ENCODE measurements around the gene MICAL2.
A peak's percentile ranks its signal among the peaks of the same experiment; 100 is the strongest.

Gene MICAL2

GRCh38 chr11:12113294-12113693 lies 2.9 kb downstream of the MICAL2 start:
- no peak for TF ChIP-seq CTCF (IDR thresholded peaks at IDR 0.05; ENCODE audit: low read depth, low read length, missing control alignments)
- DNase-seq (ENCODE audit: low read depth), result no peak
- no peak overlapping the region for H3K4me3 ChIP-seq (ENCODE audit: low read depth, low read length)

DNA sequence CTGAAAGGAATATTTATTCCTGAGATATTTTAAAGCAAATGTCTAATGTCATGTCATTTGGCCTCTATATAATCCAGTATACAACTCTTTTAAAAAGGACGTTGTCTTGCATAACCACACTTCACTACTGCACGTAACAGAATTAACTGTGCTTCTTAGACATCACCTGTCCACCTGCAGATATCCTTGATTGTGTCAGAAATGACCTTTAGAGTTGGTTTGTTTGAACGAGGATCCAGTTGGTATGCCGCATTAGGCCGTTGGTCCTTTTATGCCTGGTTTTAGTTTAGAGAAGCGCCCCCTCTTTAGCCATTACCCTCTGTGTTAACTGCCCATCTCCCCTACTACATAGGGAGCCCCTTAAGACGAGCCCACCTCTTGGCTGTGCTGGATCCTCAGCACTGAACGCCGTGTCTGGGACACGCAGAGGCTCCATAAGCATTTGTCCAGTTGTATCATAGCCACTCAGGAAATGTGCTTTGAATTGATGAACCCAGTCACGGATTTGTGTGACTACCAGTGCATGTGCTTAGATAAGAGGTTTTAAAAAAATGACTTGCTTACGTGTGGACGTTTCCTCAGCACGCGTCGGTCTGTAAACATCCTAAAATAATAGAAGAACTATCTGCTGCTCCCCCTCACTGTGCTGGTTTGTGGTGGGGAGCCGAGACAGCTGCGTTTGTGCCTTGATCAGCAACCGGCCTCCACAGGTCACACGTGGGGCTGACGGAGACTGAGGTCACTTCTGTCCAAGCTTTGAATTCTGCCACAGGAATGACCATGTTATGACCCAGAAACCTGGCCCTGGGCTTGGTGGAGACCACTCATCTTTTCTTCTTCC lies 4.0 kb downstream of the MICAL2 start:
- TF ChIP-seq CTCF (IDR thresholded peaks at IDR 0.05; ENCODE audit: low read depth, low read length, missing control alignments), result no peak
- H3K4me3 ChIP-seq (ENCODE audit: low read depth, low read length), result no peak overlapping the region
- DNase-seq (ENCODE audit: low read depth), result no peak

- no peak overlapping the region for H3K4me3 ChIP-seq (ENCODE audit: low read depth, low read length)
- DNase-seq (ENCODE audit: low read depth), result no peak
- TF ChIP-seq CTCF (IDR thresholded peaks at IDR 0.05; ENCODE audit: low read depth, low read length, missing control alignments), result no peak
These were observed 6.1 kb downstream of the MICAL2 start for GRCh38 chr11:12116425-12117032.

DNA sequence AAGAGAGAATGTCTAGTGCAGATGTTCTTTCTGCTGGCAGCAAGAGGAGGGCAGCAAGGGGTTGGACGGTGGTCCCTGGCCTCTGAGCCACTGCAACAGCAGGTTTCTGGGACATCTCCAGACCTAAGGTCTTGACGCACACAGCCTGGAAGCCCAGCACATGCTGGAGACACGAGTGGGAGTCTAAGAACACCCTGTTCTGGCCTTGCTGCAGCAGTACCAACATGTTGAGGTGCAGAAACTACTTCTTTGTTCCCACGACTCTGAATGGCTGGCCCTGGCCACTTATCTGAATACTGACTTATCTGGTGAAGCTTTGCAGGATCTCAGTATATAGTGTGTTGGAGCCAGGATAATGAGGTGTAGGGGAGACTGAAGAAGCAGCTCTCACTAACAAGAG lies 6.8 kb downstream of the MICAL2 start:
- no peak for DNase-seq (ENCODE audit: low read depth)
- TF ChIP-seq CTCF (IDR thresholded peaks at IDR 0.05; ENCODE audit: low read depth, low read length, missing control alignments), result no peak
- H3K4me3 ChIP-seq (ENCODE audit: low read depth, low read length), result no peak overlapping the region

GRCh38 chr11:12117611-12118010 lies 7.2 kb downstream of the MICAL2 start:
- no peak for TF ChIP-seq CTCF (IDR thresholded peaks at IDR 0.05; ENCODE audit: low read depth, low read length, missing control alignments)
- DNase-seq (ENCODE audit: low read depth), result no peak
- H3K4me3 ChIP-seq (ENCODE audit: low read depth, low read length), result no peak overlapping the region

GRCh38 chr11:12118949-12119348 lies 8.6 kb downstream of the MICAL2 start:
- DNase-seq (ENCODE audit: low read depth), result no peak
- no peak overlapping the region for H3K4me3 ChIP-seq (ENCODE audit: low read depth, low read length)
- TF ChIP-seq CTCF (IDR thresholded peaks at IDR 0.05; ENCODE audit: low read depth, low read length, missing control alignments), result peak; percentile 17

Data from GM12864 (cell line).